ENCODE measurements around the gene SMIM38. TPM values are rescaled to one million over a fixed set of nuclear protein-coding genes. Genes with fewer than 3 reads are reported as not detected.

SMIM38 gene
- total and polyA plus RNA-seq, 5 experiments from 2014 or later, result 0.11 to 0.49 (median 0.36) TPM; not detected in 2

DNA sequence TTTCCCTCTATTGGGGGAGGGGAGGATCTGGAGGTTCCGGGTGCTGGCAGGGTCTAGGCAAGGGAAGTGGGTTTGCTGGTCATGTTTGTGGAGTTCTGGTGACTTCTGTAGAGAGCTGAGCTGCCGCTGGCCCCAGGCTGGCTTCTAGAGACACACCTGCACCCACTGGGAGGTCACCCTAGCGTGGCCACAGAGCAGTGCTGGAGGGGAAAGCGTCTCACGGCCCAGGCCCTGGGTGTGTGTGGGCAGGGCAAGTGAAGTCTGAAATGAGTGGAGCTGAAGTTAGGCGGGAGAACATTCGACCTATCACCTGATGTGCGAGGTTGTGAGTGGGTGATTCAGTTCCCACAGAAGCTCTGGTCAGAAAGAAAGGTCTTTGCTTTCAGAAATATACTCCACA, 27.9 kb downstream of the SMIM38 start:
- ATAC-seq (no peak), DNase-seq (no peak)
- H3K36me3 Mint-ChIP-seq, result peaks cover 0 to 10% (median 0%) of the 10 kb centered on the region in 3 donors
- peak overlapping the region in 1 of 10 donors; percentile 73 for H3K27ac Mint-ChIP-seq
- H3K27me3 Mint-ChIP-seq, result peaks cover 0 to 7% (median 0%) of the 10 kb centered on the region in 5 donors
- POLR2A ChIA-PET, result no interaction called here
- H3K4me3 Mint-ChIP-seq, result no peak overlapping the region
- H3K4me1 Mint-ChIP-seq, result peaks cover 0 to 6% (median 2%) of the 10 kb centered on the region in 4 donors
- peaks cover 0 to 18% (median 7%) of the 10 kb centered on the region in 9 donors for H3K9me3 Mint-ChIP-seq

DNA sequence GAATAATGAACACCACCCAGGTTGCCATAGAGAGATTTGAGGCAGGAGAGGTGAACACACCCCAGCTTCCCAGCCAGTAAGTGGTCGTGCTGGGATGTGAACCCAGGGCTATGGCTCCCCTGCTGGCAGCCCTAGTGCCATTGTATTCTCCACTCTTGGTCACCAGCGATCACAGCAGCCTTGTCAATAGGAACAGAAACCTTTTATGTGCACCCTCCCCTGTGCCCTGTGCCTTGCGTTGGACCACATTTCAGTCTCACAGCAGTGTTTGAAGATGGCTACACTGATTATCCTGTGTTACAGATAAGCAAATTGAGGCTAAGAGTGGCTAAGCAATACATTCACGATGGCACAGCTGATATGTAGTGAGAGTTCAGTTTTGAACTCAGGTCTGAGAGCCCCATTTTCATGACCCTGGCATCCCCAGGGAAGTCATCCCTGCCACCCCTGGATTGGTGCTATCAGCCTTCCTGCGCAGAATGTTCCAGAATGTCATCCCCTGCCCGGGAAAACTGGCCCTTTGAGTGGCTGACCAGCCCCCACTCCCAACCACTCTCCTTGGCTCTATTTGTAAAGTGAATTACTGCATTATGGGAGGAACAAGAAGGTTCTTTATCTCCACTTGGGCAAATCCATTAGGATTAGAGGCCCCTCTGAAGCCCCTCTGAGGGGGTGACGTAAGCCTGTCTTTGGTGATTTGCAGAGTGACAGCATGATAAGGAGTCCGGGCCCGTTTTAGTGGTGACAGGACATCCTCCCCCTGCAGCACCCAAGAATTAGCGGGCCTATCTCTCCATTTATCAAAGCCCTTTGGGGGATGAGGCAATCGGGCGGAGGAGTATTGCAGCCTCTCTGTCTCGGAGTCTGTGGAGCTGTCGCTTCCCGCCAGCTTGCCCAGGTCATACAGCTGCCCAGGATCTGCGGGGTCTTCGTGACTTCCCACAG, 30.9 kb downstream of the SMIM38 start:
- POLR2A ChIA-PET, result no interaction called here
- H3K27ac Mint-ChIP-seq, result no peak overlapping the region
- H3K4me1 Mint-ChIP-seq, result peaks cover 0 to 6% (median 2%) of the 10 kb centered on the region in 4 donors
- DNase-seq, result no peak
- peaks cover 0 to 6% (median 1%) of the 10 kb centered on the region in 5 donors for H3K27me3 Mint-ChIP-seq
- H3K4me3 Mint-ChIP-seq, result no peak overlapping the region
- no peak for ATAC-seq
- H3K9me3 Mint-ChIP-seq, result peaks cover 0 to 23% (median 10%) of the 10 kb centered on the region in 9 donors
- H3K36me3 Mint-ChIP-seq, result peaks cover 0 to 16% (median 0%) of the 10 kb centered on the region in 3 donors

DNA sequence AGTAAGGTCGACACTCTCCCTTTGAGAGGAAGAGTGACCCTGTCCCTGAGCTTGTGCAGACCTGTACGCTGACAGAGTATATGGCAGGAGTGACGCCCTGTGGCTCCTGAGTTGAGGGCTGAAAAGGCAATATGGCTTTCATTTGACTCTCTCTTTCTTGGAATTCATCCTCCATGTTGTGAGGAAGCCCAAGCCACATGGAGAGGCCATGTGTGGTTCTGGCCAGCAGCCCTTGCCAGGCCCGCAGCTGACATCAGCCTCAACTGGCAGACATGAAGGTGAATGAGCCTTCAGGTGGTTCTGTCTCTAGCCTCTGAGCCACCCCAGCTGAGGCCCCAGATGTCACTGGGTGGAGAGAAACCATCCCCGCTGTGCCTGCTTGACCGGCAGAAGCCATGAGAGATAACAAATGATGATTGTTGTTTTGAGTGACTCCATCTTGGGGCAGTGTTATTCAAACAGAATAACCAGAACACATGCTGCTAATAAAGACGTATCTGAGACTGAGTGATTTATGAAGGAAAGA, 31.9 kb downstream of the SMIM38 start:
- Mint-ChIP-seq H3K4me1 (peaks cover under 1 to 6% (median 3%) of the 10 kb centered on the region in 4 donors), H3K27me3 (peaks cover 0 to 5% (median 0%) of the 10 kb centered on the region in 5 donors), H3K27ac (peak overlapping the region in 1 of 10 donors; percentile 58), H3K4me3 (no peak overlapping the region), H3K9me3 (peaks cover 0 to 23% (median 10%) of the 10 kb centered on the region in 9 donors), H3K36me3 (peaks cover 0 to 16% (median 0%) of the 10 kb centered on the region in 3 donors)
- POLR2A ChIA-PET, result no interaction called here
- ATAC-seq (no peak), DNase-seq (no peak)

DNA sequence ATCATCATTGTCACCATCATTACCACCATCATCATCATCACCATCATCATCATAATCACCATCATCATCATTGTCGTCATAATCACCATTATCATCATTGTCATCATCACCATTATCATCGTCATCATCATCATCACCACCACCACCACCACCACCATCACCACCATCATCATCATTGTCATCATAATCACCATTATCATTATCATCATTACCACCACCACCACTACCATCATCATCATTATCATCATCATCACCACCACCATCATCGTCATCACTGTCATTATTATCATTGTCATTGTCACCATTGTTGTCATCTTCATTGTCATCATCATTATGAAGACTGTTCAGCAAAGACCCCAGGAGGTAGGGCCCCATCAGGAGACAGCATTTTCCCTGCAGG, 33.3 kb downstream of the SMIM38 start:
- Mint-ChIP-seq H3K27ac (no peak overlapping the region), H3K27me3 (peaks cover 0 to 5% (median 0%) of the 10 kb centered on the region in 5 donors), H3K4me3 (no peak overlapping the region), H3K4me1 (peaks cover 0 to 4% (median 2%) of the 10 kb centered on the region in 4 donors), H3K36me3 (peaks cover 0 to 16% (median 0%) of the 10 kb centered on the region in 3 donors), H3K9me3 (peaks cover 0 to 25% (median 10%) of the 10 kb centered on the region in 9 donors)
- no peak for DNase-seq
- ATAC-seq, result no peak
- POLR2A ChIA-PET, result no interaction called here

DNA sequence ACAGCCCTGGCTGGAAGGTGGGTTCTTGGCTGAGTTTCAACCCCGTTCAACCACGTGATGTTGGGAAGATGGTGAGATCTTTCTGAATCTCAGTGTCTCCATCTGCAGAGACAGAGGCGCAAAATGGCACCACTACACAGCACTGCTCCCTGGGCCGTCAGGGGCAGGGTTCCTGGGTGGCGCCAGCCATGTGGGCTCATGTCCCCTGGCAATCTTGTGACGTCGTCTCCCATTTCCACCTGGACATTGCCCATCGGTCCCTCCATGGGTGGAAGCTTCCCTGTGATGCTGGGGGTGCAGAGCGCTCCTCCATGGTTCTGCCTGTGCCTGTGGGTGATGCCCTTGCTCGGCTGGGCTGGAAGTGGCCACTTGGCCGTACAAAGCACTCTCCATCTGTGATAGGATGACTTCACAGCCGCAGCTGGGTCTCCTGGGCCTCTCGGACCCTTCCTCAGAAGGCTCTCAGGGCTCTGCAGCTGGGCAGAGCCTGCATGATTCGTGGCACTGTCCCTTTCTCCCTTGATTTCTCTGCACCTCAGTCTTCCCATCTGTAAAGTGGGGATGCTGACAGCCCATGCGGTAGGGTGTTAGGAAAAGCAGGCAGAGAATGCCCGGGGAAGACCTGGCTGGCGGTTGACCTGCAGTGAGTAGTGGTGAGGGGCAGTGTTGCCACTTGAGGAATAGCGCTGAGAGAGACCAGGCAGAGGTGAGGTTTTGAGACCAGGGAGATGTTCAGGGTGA, 35.2 kb downstream of the SMIM38 start:
- H3K27me3 Mint-ChIP-seq, result peaks cover 0 to 10% (median 0%) of the 10 kb centered on the region in 5 donors
- H3K4me3 Mint-ChIP-seq, result no peak overlapping the region
- POLR2A ChIA-PET, result no interaction called here
- H3K4me1 Mint-ChIP-seq, result peaks cover 0 to 5% (median 3%) of the 10 kb centered on the region in 4 donors
- peaks cover 0 to 16% (median 0%) of the 10 kb centered on the region in 3 donors for H3K36me3 Mint-ChIP-seq
- peaks cover 0 to 38% (median 14%) of the 10 kb centered on the region in 9 donors for H3K9me3 Mint-ChIP-seq
- H3K27ac Mint-ChIP-seq, result peak overlapping the region in 3 of 10 donors; percentile 19 to 63 (median 26)
- ATAC-seq (no peak), DNase-seq (no peak)

DNA sequence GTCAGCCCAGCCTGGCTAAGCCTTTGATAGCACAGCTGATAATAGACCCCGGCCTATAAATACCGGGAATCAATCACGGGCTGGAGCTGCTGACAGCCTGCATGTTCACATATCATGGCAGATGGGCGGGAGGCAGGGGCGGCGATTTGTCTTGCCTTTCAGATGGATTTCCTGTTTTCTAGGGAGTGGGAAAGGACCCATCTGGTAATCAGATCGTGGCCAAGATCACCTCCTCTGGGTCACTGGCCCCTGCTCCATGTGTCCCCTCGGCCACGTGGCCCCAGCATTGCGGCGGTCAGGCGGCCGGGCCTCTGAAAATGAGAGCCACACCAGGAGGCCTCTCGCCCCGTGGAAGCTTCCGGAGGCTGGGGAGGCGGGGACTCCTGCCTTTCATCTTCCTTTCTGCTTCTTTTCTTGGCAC, 36.6 kb downstream of the SMIM38 start:
- Mint-ChIP-seq H3K4me3 (peak overlapping the region in 1 of 10 donors; percentile 64), H3K27ac (peak overlapping the region in 3 of 10 donors; percentile 18 to 51 (median 29)), H3K36me3 (peaks cover 0 to 16% (median 0%) of the 10 kb centered on the region in 3 donors), H3K27me3 (peaks cover 0 to 10% (median 0%) of the 10 kb centered on the region in 5 donors), H3K4me1 (peaks cover 0 to 5% (median 3%) of the 10 kb centered on the region in 4 donors), H3K9me3 (peaks cover 0 to 38% (median 14%) of the 10 kb centered on the region in 9 donors)
- POLR2A ChIA-PET, result no interaction called here
- ATAC-seq (no peak), DNase-seq (no peak)

DNA sequence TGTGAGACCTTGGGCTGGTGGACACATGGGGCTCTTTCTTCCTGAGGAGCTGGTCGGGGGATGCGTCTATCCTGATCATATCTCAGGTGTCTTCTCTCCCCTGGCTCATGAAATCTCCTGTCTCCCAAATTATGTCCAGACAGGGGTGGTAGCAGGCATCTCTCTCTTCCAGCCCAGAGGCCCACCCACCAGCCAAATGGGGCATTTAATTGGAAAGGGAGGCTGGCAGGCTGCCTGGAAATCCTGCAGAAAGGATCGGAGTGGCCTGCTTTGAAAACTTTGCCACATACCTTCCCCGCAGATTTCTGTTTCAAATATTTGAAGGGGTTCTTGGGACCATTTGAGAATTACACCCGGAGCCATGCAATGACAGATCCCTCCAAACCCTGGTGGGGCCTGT, 37.4 kb downstream of the SMIM38 start:
- no peak overlapping the region for H3K27ac Mint-ChIP-seq
- ATAC-seq (no peak), DNase-seq (no peak)
- H3K27me3 Mint-ChIP-seq, result peaks cover 0 to 10% (median 0%) of the 10 kb centered on the region in 5 donors
- POLR2A ChIA-PET, result no interaction called here
- no peak overlapping the region for H3K4me3 Mint-ChIP-seq
- peaks cover 0 to 10% (median 0%) of the 10 kb centered on the region in 3 donors for H3K36me3 Mint-ChIP-seq
- H3K9me3 Mint-ChIP-seq, result peaks cover 0 to 32% (median 8%) of the 10 kb centered on the region in 9 donors
- H3K4me1 Mint-ChIP-seq, result peaks cover 0 to 5% (median 3%) of the 10 kb centered on the region in 4 donors

DNA sequence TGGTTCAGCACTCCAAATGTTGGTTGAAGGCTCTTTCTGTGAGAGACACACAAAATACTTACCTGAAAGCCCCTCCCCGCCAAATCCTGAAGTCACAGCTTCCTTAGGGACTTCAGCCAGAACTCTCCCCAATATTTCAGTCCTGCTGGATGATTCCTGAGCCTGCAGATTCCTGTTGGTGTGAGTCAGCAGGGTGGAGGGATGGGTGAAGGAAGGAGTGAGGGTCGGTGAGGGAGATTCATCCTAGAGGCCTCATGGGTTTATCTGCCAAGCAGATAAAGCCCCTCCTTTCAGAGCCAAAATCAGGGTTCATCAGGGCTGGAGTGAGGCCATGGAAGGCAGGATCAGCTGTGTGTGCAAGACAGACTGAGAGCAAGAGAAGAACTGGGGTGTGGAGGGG, 37.9 kb downstream of the SMIM38 start:
- no peak overlapping the region for H3K4me3 Mint-ChIP-seq

DNA sequence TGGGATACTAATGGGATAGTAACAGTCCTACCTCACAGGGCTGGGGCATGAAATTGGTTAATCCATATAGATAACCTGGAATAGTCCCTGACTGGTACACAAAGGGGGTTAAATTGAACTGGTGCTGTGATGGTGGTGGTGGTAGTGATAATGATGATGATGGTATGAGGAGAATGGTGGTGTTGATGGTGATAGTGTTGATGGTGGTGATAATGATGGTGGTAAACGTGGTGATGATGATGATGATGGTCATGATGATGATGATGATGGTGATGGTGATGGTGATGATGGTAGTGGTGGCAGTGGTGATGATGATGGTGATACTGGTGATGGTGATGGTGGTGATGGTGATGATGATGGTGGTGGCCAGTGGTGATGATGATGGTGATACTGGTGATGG, 38.7 kb downstream of the SMIM38 start:
- no peak for ATAC-seq
- POLR2A ChIA-PET, result no interaction called here
- peaks cover 0 to 8% (median 3%) of the 10 kb centered on the region in 4 donors for H3K4me1 Mint-ChIP-seq
- H3K36me3 Mint-ChIP-seq, result no peaks in the 10 kb centered on the region
- DNase-seq, result no peak
- H3K4me3 Mint-ChIP-seq, result no peak overlapping the region
- peaks cover 0 to 19% (median 0%) of the 10 kb centered on the region in 9 donors for H3K9me3 Mint-ChIP-seq
- H3K27me3 Mint-ChIP-seq, result peaks cover 0 to 11% (median 0%) of the 10 kb centered on the region in 5 donors
- no peak overlapping the region for H3K27ac Mint-ChIP-seq

More for the DNA sequence above, 37.9 kb downstream of the SMIM38 start:
- peaks cover 0 to 27% (median 5%) of the 10 kb centered on the region in 9 donors for H3K9me3 Mint-ChIP-seq
- H3K36me3 Mint-ChIP-seq, result peaks cover 0 to 6% (median 0%) of the 10 kb centered on the region in 3 donors
- peaks cover 0 to 5% (median 3%) of the 10 kb centered on the region in 4 donors for H3K4me1 Mint-ChIP-seq
- H3K27ac Mint-ChIP-seq, result no peak overlapping the region
- DNase-seq (no peak), ATAC-seq (no peak)
- H3K27me3 Mint-ChIP-seq, result peaks cover 0 to 11% (median under 1%) of the 10 kb centered on the region in 5 donors
- POLR2A ChIA-PET, result no interaction called here

DNA sequence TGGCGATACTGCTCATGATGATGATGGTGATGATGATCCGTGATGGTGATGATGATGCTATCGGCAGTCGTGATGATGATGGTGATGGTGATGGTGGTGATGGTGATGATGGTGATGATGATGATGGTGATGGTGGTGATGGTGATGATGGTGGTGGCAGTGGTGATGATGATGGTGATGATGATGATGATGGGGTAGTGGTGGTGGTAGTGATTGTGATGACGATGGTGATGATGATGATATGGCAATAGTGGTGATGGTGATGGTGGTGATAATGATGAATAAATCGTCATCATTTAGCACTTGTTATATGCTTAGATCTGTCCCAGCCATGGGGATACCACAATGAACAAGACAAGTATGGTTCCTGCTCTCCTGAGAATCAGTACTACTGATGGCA, 39.2 kb downstream of the SMIM38 start:
- peaks cover 0 to 11% (median 0%) of the 10 kb centered on the region in 5 donors for H3K27me3 Mint-ChIP-seq
- POLR2A ChIA-PET, result no interaction called here
- H3K4me3 Mint-ChIP-seq, result no peak overlapping the region
- peaks cover 0 to 8% (median 3%) of the 10 kb centered on the region in 4 donors for H3K4me1 Mint-ChIP-seq
- H3K9me3 Mint-ChIP-seq, result peaks cover 0 to 15% (median 0%) of the 10 kb centered on the region in 9 donors
- H3K27ac Mint-ChIP-seq, result no peak overlapping the region
- ATAC-seq (no peak), DNase-seq (no peak)
- H3K36me3 Mint-ChIP-seq, result no peaks in the 10 kb centered on the region

DNA sequence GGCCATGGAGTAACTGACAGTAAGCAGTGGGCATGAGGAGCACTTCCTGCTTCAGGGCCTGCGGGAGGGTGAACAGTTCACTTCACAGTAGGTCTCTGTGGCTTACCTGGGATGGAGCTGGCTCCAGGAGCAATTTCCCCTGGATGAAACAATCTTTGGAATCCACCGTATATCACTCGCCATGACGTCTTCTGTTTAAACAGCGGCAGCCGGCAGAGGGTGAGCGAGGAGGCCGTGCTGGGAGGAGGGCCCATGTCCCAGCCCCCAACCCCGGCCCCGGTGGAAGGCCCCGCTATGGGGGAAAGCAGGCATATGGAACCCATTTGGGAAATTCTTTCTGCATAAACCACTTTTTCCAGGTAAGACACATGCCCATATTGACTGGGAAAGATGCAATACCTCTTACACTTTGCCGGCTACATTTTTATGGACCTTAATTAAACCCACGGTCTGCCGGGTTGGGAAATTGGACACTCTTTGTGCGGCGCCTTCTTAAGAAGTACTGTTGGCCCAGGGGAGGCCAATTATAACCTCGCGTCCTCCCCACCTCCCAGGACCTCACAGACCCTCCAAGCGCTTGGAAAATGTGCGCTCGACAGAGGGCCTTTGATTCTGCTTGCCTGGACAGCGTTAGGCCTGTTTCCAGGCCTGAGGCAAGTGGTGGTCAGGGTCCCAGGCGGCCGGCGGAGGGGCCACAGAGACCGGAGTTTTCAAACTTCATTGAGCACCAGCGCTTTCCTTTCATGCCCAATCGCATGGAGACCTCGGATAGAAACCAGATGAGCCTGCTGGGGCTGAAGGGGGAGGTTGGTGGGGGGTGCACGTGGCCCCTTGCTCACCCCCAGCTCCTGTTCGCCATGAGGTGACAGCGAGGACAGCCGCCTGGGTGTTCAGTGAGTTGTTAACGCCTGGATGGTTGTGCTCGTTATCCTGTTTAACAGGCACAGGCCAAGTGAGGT, 40.4 kb downstream of the SMIM38 start:
- Mint-ChIP-seq H3K4me3 (no peak overlapping the region), H3K27me3 (peaks cover 0 to 11% (median 0%) of the 10 kb centered on the region in 5 donors), H3K27ac (no peak overlapping the region), H3K4me1 (peaks cover 0 to 8% (median 3%) of the 10 kb centered on the region in 4 donors), H3K9me3 (peaks cover 0 to 15% (median 0%) of the 10 kb centered on the region in 9 donors), H3K36me3 (no peaks in the 10 kb centered on the region)
- ATAC-seq, result no peak
- POLR2A ChIA-PET, result no interaction called here
- no peak for DNase-seq
